HG03457 (cell line): ENCODE results near the gene PDE2A.

Experiments
- ATAC-seq: cut with Tn5 transposase; IDR thresholded peaks from one replicate; pipeline ENCODE4 v1.9.1; 2021; ENCODE audit warnings: moderate number of reproducible peaks; ENCODE audit not compliant: unreplicated experiment

The PDE2A gene

DNA sequence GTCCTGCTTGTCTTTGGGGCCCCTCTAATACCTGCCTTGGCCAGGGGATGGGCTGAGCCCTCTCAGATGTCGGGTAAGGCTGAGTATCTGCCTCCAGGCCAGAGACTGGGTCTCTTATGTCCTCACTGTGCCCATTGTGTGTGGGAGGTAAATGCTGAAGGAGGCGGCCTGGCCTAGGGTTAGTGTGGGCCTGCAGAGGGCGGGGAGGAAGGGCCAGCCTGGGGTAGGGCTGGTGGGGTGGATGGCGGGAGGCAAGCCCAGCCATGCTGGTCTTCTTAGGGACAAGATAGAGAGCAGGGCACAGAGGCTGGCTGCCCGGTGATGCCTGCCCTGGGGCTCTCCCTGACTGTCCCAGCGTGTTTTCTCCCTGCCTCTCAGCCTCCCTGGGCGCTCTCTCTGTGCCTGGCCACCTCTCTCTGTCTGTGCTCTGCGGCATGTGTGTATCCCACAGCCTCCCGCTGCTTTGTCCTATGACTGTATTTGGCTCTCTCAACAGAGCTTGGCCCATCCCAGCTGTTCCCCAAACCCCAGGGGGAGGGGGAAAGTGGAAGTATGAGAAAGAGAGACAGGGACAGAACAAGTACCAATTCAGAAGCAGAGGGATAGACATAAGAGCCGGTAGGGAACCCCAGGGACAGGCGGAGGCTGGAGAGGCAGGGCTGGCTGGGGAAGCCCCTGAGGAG is 57.0 kb downstream of the PDE2A start:
- ATAC-seq = no peak

GRCh38 chr11:72616655-72617054 is 57.6 kb downstream of the PDE2A start:
- no peak for ATAC-seq

DNA sequence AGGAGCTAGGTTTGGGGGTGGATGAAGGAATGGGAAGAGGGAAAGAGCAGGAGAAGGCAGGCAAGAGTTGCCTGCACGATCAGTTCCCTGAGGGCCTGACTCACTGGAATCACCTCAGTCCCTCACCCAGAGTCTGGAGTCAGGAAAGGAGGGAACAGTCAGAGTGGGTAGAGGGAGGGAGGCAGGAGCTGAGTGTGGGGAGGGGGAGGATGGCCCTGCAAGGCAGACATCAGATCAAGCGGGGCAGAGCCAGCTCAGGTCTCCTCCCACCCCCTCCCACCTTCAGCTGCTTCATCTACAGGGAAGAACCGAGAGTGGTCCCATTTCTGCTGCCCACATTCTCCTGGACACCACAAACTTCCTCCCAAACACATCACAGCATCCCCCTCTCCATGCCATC is 58.9 kb downstream of the PDE2A start:
- ATAC-seq = no peak

DNA sequence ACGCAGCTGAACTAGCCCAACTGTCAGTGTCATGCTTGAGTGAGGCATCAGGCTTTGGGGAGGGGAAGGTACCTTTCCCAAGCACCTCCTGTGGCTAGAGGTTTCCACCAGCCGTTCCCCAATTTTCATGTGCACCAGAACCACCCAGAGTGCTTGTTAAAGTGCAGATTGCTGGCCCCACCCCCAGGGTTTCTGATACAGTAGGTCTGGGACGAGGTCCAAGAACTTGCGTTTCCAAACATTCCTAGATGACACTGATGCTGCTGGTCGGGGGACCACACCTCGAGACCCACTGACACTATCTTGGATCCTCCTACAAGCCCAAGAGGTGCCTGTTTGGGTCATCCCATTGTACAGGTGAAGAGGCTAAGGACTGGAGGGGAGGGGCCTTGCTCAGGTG is 59.8 kb downstream of the PDE2A start:
- ATAC-seq = no peak

DNA sequence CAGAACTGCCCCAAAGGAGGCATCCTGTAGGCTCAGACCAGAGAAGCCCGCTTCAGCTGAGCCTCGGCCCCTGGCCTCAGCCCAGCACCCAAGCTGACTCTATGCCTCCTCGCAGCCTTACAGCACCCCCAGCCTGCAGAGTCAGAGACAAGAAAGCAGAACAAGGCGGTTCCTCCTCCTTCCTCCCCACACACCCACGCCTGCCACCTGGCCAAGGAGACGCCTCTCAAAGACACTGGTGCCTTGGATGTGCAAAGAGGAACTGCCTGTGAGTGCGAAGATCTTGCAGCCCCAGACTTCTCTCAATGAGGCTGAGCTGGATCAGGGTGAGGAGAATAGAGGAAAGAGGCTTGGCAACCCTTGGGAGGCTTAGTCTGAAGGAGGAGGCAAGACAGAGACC is 60.2 kb downstream of the PDE2A start:
- no peak for ATAC-seq

DNA sequence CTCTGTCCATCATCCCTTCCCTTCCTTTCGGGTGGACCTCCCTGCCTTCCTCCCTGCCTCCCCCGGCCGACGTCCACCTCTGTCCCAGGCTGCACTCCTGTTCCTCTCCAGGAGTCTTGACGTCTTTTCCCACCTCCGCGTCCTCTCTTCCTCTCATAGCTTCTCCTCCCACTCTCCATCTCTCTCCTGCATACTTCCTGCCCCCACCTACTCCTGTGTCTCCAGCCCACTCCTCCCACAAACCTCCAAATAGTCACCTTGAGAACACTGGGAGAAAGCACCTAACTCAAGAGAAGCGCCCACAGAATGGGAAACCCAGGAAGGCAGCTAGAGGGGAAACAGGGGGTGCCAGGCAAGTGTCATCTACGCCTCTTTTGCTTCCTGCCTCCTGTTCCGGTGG is 60.8 kb downstream of the PDE2A start:
- ATAC-seq = no peak

GRCh38 chr11:72609476-72609875 is 64.7 kb downstream of the PDE2A start:
- ATAC-seq = no peak

DNA sequence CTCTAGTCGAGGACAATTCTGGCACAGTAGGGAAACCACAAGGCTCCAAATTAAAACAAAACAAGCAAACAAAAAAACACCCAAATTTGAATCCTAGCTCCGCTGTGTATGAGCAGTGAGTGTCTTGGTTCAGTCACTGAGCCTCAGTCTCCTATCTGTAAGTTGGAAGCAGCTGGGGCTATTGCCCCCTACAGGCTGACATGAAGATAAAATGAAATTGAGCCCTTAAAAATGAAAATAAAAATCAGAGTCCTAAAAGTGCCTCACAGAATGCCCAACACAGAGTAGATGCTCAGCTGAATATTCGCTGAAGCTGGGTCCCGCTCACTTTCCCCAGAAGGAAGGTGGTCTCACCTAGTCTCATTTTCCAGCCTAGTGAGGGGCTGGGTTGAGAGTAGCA is 65.2 kb downstream of the PDE2A start:
- ATAC-seq = no peak

DNA sequence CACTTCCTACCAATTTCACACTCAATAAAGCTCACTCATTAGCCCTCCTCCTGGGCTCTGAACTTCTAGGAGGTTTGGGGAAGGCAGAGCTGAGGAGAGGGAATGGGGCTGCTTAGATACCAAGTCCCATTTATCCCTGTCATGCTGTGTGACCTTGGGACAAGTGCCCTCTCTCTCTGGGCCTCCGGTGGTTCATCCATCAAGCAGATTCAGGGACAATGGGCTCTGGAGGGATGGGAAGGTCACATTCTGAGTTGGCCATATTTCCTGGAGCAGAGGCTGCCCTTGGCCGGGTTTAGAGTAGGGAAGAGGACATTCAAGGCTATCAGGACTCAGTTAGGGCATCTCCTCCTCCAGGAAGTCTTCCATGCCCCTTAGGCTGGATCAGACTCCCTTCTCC is 66.7 kb downstream of the PDE2A start:
- ATAC-seq = no peak

DNA sequence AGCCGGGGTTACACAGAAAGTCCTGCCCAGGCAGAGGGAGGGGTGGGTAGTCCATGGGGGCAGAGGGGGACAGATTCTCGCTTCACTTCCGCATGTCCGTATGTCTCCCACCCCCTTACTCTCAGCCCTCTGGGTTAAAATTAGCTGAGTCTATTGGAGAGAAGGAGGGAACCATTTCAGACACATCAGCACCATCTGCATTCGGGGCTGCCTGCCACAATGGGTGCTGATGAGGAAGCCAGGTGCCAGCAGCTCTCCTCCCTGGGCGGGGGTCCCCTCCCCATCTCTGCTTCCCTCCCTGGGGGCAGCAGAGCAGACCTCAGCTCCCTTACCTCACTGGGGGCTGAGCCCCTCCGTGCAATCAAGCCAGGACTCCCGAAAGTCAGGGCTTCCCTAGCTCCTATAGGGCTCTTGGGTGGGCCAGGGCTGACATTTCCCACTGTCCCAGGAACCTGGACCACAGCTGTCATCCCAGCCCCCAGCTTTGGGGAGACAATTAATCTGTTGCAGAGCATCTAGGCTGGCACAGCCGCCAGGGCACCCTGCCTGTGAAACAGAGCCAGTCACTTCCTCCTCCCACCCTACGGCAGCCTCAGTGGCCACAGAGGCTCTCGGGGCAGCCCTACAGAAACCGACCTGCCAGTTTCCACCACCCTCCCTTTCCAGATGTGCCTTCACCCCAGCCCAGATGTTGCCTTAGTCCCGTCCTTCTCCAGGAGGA is 67.3 kb downstream of the PDE2A start:
- ATAC-seq = no peak

DNA sequence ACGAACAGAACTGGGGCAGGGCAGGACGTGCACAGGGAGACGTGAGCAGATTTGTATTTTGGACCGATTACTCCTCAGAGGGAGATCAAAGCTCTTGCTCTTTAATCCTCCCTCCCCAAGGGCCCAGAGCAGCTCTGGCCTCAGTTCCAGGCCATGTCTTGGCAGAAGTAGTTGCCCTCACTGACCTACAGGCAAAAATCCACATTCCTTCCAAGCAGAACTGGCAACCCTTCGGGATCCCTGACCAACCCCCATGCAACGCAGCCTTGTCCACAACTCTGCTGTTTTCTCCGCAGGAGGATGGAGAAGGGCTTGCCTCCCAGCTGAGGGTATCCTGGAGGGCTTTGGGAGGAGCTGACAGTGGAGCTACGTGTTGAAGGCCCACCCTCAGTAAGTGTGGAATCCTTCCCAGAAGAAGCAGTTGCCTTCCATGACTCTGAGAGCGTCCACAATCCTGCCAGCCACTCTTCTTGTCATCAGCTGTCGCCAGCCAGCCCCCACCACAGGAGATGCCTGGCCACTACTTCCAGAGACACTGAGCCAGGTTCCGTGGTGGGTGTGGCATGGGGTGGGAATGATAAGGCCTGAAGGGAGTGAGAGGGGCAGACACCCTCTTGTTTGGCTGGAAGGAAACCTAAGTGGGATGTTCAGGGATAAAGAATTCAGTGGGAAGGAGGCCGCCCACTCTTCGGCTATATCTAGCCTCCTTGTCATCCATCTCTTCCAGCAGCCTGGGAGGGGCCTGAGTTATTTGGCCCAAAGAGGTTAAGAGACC is 68.1 kb downstream of the PDE2A start:
- ATAC-seq = no peak

DNA sequence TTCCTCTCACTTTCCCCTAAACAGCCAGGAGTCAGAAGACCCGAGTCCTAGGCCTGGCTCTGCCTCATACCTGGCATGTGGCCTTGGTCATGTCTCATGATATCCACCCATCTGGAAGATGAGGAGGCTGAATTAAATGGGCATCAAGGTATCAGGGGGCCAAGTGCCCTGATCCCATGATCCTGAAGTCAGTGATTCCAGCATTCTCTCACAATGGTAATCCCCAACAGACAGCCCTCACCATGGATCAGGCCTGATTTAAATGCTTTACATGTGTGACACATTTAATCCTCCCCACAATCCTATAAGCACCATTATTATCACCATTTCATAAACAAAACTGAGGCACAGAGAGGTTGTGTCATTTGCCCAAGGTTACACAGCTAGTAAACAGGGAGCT is 70.0 kb downstream of the PDE2A start:
- ATAC-seq = no peak

DNA sequence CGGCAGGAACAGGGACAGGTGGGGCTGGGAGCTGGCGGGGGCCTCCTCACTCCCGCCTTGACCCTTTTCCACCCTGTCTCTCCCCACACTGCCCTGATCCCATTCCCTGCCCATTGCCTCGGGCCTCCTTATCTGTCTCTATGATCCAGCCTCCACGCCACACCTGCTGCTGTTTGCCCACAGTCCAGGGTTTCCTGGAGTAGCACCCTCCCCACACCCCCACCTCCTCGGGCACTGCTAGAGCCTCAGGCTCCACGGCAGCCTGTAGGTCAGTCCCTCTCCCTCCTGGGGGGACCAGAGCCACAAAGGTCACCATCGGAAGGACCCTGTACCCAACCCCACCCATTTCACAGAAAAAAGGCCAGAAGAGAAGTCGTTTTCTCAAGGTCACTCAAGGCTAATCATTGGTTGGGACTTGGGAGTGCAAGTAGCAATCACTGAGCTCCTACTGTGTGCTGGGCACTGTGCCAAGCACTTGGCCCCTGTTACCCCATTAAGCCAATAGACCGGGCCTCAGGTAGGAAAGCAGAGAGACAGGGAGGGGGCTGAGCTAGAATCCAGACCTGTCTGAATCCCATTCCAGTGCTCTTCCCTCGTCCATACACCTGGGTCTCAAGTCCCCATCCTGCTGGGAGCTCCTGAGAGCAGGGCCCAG is 71.8 kb downstream of the PDE2A start:
- ATAC-seq = no peak

GRCh38 chr11:72600557-72600956 is 73.7 kb downstream of the PDE2A start:
- no peak for ATAC-seq

GRCh38 chr11:72599325-72600117 is 74.7 kb downstream of the PDE2A start:
- ATAC-seq = no peak

GRCh38 chr11:72598906-72599305 is 75.3 kb downstream of the PDE2A start:
- ATAC-seq = no peak

DNA sequence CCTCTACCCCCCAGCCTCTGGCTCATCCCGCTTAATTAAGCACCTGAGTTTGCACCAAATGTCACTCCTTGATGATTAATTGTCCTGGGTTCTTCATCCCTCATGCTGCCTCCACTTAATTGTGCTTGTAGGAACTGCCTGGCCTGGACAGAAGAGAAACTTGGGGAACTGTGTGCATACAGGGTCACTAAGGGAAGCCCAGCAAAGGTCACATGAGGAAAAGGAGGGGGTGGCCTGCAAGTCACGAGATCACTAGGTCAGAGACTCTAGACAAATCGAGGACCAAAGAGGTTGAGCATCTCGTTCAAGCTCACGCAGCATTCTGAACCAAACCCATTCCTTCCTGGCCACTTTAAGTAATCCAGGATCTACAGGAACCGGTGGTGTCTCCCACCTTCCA is 75.8 kb downstream of the PDE2A start:
- no peak for ATAC-seq

- no peak for ATAC-seq
Measured at GRCh38 chr11:72597721-72598120, 76.5 kb downstream of the PDE2A start.

DNA sequence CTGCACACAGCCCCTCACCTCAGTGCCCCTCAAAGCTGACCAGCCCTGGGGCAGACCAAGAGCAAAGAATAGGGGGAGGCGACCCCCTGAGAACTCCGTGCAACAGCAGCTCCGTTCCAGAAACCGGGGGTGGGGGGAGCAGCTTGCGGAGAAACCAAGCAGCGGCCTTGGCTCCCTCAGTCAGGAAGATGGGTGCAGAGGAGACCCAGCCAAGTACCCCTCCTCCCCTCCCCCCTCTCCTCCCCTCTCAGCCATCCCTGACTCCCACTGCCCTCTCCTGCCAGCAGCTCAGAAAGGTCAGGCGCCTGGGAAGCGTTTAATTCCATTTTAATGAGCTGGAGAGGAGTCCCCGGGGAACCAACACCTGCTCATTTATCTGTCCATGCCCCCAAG is 78.9 kb downstream of the PDE2A start:
- ATAC-seq = no peak

- ATAC-seq = no peak
Measured at GRCh38 chr11:72594493-72595291, 79.5 kb downstream of the PDE2A start.
